ENCODE results near the gene FNBP1L.

Gene FNBP1L

GRCh38 chr1:93489756-93490155 is 41.8 kb downstream of the FNBP1L start:
- no peak for DNase-seq (ENCODE audit: low read depth)

- DNase-seq (ENCODE audit: low read depth) = no peak
Measured at GRCh38 chr1:93490357-93490756, 42.4 kb downstream of the FNBP1L start.

- DNase-seq (ENCODE audit: low read depth) = no peak
Measured at GRCh38 chr1:93495911-93496310, 48.0 kb downstream of the FNBP1L start.

GRCh38 chr1:93496520-93496919 is 48.6 kb downstream of the FNBP1L start:
- no peak for DNase-seq (ENCODE audit: low read depth)

DNA sequence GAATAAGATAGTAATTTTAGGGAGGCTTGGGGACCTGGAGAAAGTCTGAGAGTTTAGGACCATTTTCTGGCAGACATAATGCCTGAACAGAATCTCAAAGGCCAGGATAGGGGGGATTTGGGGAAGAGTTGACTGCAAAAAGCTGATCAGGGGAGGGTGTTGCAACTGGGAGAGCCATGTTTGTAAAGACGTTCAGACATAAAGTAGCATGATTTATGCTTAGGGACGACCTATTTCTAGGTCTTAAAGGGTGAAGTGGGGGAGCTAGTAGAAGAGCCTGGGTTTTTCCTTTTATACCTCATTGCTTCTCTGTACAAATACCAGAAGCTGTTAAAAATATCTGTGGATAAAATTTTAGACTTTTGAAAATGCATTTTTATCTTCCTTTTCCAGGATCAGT is 51.2 kb downstream of the FNBP1L start:
- no peak for DNase-seq (ENCODE audit: low read depth)

- DNase-seq (ENCODE audit: low read depth) = no peak
Measured at GRCh38 chr1:93499533-93499932, 51.6 kb downstream of the FNBP1L start.

GRCh38 chr1:93500275-93500674 is 52.4 kb downstream of the FNBP1L start:
- DNase-seq (ENCODE audit: low read depth) = no peak

DNA sequence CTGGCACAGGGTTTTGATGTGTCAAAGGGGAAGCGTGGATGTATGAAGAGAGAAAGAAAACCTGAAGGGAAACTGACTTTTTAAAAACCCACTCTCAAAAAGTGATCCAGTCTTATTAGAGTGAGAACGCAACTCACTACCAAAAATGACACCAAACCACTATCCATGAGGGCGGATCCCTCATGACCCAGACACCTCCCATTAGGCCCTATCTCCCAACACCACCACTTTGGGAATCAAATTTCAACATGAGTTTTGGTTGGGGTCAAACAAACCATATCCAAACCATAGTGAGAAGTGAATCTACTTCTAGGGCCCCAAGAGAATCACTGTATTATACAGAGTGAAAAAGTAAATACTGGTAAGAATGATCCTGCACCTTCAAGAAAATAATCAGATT is 53.5 kb downstream of the FNBP1L start:
- DNase-seq (ENCODE audit: low read depth) = no peak

- no peak for DNase-seq (ENCODE audit: low read depth)
Measured at GRCh38 chr1:93501829-93502369, 54.0 kb downstream of the FNBP1L start.

GRCh38 chr1:93502571-93502970 is 54.7 kb downstream of the FNBP1L start:
- no peak for DNase-seq (ENCODE audit: low read depth)

DNA sequence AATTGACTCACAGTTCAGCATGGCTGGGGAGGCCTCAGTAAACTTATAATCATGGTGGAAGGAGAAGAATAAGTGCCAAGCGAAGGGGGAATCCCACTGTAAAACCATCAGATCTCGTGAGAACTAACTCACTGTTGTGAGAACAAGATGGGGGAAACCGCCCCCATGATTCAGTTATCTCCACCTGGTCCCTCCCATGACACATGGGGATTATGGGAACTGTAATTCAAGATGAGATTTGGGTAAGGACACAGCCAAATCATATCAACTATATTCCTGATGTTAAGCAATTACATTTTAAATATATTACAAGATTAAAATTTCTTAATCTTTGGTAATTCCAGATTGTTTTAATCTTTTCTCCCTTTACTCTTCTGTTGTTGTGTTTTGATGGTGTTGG is 55.2 kb downstream of the FNBP1L start:
- no peak for DNase-seq (ENCODE audit: low read depth)

GRCh38 chr1:93503816-93504215 is 55.9 kb downstream of the FNBP1L start:
- no peak for DNase-seq (ENCODE audit: low read depth)

DNA sequence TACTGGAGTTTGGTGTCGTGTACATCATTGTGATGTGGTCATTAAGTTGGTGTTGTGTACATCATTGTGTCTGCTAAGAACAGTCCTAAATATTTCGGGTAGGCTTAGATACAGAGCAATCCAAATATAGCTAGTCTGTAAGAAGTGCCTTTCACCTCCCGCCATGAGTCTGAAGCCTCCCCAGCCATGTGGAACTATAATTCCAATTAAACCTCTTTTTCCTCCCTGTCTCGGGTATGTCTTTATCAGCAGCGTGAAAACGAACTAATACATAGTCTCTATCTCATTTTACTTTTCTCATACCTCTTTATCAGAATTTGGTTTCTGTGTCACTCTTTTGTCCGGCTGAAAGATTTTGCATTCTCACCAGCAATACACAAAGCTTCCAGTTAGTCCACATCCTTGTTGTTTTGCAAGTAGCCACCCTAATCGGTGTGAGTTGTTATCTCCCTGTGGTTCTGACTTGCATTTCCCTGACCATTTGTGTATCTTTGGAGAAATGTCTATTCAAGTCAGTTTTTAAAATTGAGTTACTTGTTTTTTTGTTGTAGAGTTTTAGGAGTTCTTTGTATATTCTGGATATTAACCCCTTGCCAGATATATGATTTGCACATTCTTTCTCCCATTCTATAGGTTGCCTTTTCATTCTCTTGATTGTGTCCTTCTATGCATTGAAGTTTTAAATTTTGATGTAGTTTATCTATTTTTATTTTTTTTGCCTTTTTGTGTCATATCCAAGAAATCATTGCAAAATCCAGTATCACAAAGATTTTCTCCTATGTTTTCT is 56.5 kb downstream of the FNBP1L start:
- no peak for DNase-seq (ENCODE audit: low read depth)

DNA sequence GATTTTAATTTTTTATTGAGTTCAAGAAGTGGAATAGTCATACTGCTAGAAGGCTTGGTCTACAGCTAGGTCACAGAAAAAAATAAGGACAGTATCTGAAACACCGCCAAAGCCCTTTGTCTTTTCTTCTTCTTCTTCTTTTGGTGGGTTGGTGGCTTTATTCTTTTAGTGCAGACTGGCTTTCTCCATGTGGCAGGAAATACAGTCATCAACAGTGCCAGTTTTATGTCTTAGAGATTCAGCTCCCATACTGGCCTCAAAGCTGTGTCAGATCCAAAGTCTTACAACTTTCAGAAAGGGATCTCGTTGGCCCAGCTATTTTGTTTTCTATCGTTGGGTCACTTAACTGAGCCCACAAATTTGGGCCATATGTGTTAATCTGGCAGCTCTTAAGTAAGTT is 58.2 kb downstream of the FNBP1L start:
- DNase-seq (ENCODE audit: low read depth) = no peak

- no peak for DNase-seq (ENCODE audit: low read depth)
Measured at GRCh38 chr1:93516164-93516563, 68.2 kb downstream of the FNBP1L start.

DNA sequence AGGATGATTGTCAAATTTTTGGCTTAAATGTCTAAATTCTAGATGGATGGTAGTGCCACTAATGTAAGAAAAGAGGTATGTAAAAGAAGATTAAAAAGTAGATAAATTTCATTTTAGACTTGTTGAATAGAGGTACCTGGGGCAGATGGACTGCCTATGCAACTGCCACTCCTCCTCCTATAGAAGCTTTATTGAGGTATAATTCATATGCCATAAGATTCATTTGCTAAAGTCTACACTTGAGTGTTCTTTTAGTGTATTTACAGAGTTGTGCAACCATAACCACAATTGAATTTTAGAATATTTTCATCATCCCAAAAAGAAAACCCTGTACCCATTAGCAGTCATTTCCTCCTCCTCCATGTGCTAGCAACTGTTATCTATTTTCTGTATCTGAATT is 70.6 kb downstream of the FNBP1L start:
- no peak for DNase-seq (ENCODE audit: low read depth)

- no peak for DNase-seq (ENCODE audit: low read depth)
Measured at GRCh38 chr1:93519199-93519829, 71.4 kb downstream of the FNBP1L start.

DNA sequence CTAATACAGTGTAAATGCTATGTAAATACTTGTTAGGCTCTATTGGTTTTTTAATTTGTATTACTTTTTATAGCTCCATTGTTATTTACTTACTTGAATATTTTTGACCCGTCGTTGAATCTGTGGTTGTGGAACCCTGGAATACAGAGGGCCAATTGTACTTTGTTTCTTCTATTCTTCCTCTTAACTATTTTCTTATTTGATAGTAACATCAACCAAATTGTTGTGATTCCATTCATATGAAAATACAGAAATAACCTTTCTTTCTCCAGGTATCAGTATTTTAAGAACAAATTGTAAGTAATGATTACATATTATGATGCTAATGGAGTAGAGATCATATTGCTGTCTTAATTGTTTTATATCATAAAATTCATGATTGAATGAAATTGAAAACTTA is 73.7 kb downstream of the FNBP1L start:
- no peak for DNase-seq (ENCODE audit: low read depth)

GRCh38 chr1:93522721-93523120 is 74.8 kb downstream of the FNBP1L start:
- no peak for DNase-seq (ENCODE audit: low read depth)

DNA sequence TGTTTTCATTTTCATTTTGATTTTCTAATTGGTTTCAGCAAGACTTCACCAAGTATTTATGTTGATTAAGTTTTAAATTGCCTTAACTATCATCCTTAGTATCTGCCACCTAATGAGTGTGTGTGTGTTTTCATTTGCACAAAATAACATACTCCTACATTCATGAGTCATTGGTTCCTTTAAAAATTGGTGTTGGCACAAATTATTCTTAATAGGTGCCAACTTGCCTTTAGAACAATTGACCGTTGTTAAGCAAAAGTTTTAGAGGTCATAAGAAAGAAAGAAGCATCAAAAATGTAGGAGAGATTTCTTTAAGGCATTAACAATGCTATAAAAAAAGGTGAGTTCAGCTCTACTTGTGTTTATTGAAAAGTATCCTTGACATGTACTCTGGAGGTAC is 77.5 kb downstream of the FNBP1L start:
- no peak for DNase-seq (ENCODE audit: low read depth)

DNA sequence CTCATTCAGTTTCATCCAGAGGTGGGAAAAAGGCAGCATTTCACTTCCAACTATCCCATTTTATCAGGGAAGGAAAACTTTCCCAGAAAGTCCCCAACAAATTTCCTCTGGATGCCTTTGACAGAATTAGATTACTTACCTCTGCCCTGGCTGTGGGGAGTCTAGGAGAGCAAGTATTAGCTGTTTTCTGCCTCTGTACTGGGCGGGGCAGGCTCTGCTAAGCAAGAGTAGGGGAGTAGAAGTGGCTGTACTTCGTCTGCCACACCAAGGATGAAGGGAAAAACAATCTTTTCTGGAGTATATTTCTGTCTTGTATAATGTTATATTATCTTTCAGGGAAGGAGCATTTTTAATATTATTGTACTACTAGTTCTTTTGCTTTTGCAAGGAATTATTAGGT is 78.5 kb downstream of the FNBP1L start:
- no peak for DNase-seq (ENCODE audit: low read depth)

DNA sequence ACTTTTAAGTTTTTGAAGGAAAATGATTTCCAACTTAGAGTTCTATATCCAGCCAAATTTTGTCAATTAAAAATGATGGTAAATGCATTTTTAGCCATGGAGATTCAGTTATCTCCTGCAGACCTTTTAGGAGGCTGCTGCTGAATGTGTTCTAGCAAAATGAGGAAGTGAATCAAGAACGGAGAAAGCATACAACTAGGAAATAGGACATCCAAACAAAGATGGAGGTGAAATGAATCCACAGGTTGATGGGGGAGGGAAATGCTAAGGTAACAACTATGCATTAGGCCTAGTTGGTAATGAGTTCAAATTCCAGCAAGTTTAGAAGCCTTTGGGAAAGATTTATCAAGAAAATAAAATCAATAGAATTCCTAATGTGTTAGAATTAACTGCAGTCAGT is 80.5 kb downstream of the FNBP1L start:
- DNase-seq (ENCODE audit: low read depth) = no peak

GRCh38 chr1:93531193-93531592 is 83.3 kb downstream of the FNBP1L start:
- no peak for DNase-seq (ENCODE audit: low read depth)

Data from activated T-cell treated with anti-CD3 and anti-CD28 coated beads for 1 hour (primary cell).